Heart left ventricle (tissue), 13 donors: ENCODE data around the gene PCSK6.

Experiments used
- CTCF ChIP-seq, 12 donors: fragments of 200-600 bp; sonication (generic) in 4 of 12; IDR thresholded peaks; one replicate each; pipeline versions ENCODE4 v1.5.0 to v1.8.0; 2018 to 2022; ENCODE audit warnings: antibody characterized with exemption in 12 of 12, mild to moderate bottlenecking in 5 of 12
- POLR2A ChIP-seq, 2 donors: fragments of 450-650 bp; IDR thresholded peaks; one replicate each; pipeline ENCODE4 v1.6.1; 2017; ENCODE audit warnings: antibody characterized with exemption in 2 of 2, mild to moderate bottlenecking in 2 of 2, moderate library complexity in 2 of 2
- donor health status: ischemic (EF 13 %, LVEDD 7.1; RV severe dilation, severe dysfunction).
- donor health status: DM: no; HTN: yes; CAD: no.
- donor health status: DM: no; HTN: no; CAD: no.
- donor health status: ischemic (EF 25% LVEDD 6.9; RV normal size, moderate dysfunction).
- donor health status: ischemic (EF 25% LVEDD 5.7; RV mildly dilated, moderate dysfunction).
- donor health status: ischemic (EF 35%, LVEDD 5.7; RV mildly dilated, moderate dysfunction).
- donor health status: nonischemic (EF 11% LVEDD 7.7; RV severe dilation, severe dysfunction).
- donor health status: DM: yes; HTN: yes; CAD: no.
- donor health status: PGD.
- donor health status: ischemic (EF 29% LVEDD 5.4; RV normal size, mild dysfunction).
- donor health status: nonischemic (EF 23%, LVEDD 6.1; RV moderate dilation, normal function).

GRCh38 chr15:101342056-101342455 lies 147.5 kb downstream of the PCSK6 start:
- TF ChIP-seq POLR2A (IDR thresholded peaks at IDR 0.05) (no peak), CTCF (IDR thresholded peaks at IDR 0.05) (no peak)
